Body of pancreas (tissue), 4 donors: Measurements from ENCODE around the gene TBX4.

Experiments used
- CTCF ChIP-seq, 7 experiments: fragments of 450-650 bp in 4 of 7; fragments of 200-600 bp in 3 of 7; sonication (generic) in 3 of 7; IDR thresholded peaks; one replicate each; pipeline ENCODE4 v1.5.1; 2016 to 2019; ENCODE audit warnings: antibody characterized with exemption in 7 of 7
- POLR2A ChIP-seq, 3 donors: fragments of 450-650 bp; IDR thresholded peaks; one replicate each; pipeline ENCODE4 v1.6.1; 2016; ENCODE audit warnings: antibody characterized with exemption in 3 of 3, mild to moderate bottlenecking in 2 of 3

- TF ChIP-seq POLR2A (IDR thresholded peaks at IDR 0.05) (no peak), CTCF (IDR thresholded peaks at IDR 0.05) (no peak)
Observed at GRCh38 chr17:61461967-61462718, 9.9 kb downstream of the TBX4 start.
